ENCODE measurements around the gene CUX1. TPM values are rescaled to one million over a fixed set of nuclear protein-coding genes. Genes with fewer than 3 reads are reported as not detected.

The CUX1 gene
- total RNA-seq, 1 experiment from 2014 or later, result 64.3 TPM

DNA sequence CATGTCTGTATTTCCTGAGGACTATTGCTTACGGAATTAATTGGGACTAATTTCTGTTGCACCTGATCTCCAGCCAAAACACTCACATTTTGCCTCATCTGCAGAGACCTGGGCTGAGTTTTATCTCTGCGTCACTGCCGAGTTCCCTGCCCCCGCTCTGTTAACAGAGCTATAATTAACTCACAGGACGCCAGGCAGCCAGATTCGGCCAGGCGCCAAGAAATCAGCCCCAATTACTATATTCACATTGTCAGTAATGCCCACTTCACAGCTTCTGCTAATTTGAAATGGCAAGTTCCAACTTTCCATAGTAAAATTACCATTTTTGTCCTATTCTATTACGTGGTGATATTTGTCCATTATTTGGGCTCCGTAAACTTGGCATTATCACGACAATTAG is 130.5 kb downstream of the CUX1 start:
- CTCF ChIA-PET, result no interaction called here

More for the DNA sequence above, 130.5 kb downstream of the CUX1 start:
- Mint-ChIP-seq H3K9me3 (no peaks in the 10 kb centered on the region), H3K4me1 (peaks cover 68% of the 10 kb centered on the region), H3K27ac (peak overlapping the region; percentile 96), H3K27me3 (ENCODE audit: low read depth) (no peaks in the 10 kb centered on the region), H3K36me3 (0 out of 2 replicates have a peak, but pooled peaks cover 4% of the 10 kb centered on the region), H3K4me3 (no peak overlapping the region)
- no peak for DNase-seq (ENCODE audit: low spot score)
- TF ChIP-seq NR3C1 (CRISPR knock-in tag; conservative IDR thresholded peaks at IDR 0.05; ENCODE audit: low read depth) (no peak), FOXJ3 (CRISPR knock-in tag; IDR thresholded peaks at IDR 0.05; ENCODE audit: borderline replicate concordance) (no peak), ZBTB21 (CRISPR knock-in tag; IDR thresholded peaks at IDR 0.05; ENCODE audit: borderline replicate concordance) (no peak), KAT7 (CRISPR knock-in tag; IDR thresholded peaks at IDR 0.05; ENCODE audit: borderline replicate concordance) (no peak), TP53 (CRISPR knock-in tag; IDR thresholded peaks at IDR 0.05) (no peak), CREM (CRISPR knock-in tag; IDR thresholded peaks at IDR 0.05) (no peak), OVOL2 (CRISPR knock-in tag; IDR thresholded peaks at IDR 0.05; ENCODE audit: borderline replicate concordance) (no peak), ZNF423 (CRISPR knock-in tag; IDR thresholded peaks at IDR 0.05) (no peak), ZNF121 (CRISPR knock-in tag; IDR thresholded peaks at IDR 0.05) (no peak), ETV6 (CRISPR knock-in tag; IDR thresholded peaks at IDR 0.05) (no peak)
- TF ChIP-seq, protein P1, sequence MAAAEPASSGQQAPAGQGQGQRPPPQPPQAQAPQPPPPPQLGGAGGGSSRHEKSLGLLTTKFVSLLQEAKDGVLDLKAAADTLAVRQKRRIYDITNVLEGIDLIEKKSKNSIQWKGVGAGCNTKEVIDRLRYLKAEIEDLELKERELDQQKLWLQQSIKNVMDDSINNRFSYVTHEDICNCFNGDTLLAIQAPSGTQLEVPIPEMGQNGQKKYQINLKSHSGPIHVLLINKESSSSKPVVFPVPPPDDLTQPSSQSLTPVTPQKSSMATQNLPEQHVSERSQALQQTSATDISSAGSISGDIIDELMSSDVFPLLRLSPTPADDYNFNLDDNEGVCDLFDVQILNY (CRISPR knock-in tag; IDR thresholded peaks at IDR 0.05), result no peak
- TF ChIP-seq, protein P2, sequence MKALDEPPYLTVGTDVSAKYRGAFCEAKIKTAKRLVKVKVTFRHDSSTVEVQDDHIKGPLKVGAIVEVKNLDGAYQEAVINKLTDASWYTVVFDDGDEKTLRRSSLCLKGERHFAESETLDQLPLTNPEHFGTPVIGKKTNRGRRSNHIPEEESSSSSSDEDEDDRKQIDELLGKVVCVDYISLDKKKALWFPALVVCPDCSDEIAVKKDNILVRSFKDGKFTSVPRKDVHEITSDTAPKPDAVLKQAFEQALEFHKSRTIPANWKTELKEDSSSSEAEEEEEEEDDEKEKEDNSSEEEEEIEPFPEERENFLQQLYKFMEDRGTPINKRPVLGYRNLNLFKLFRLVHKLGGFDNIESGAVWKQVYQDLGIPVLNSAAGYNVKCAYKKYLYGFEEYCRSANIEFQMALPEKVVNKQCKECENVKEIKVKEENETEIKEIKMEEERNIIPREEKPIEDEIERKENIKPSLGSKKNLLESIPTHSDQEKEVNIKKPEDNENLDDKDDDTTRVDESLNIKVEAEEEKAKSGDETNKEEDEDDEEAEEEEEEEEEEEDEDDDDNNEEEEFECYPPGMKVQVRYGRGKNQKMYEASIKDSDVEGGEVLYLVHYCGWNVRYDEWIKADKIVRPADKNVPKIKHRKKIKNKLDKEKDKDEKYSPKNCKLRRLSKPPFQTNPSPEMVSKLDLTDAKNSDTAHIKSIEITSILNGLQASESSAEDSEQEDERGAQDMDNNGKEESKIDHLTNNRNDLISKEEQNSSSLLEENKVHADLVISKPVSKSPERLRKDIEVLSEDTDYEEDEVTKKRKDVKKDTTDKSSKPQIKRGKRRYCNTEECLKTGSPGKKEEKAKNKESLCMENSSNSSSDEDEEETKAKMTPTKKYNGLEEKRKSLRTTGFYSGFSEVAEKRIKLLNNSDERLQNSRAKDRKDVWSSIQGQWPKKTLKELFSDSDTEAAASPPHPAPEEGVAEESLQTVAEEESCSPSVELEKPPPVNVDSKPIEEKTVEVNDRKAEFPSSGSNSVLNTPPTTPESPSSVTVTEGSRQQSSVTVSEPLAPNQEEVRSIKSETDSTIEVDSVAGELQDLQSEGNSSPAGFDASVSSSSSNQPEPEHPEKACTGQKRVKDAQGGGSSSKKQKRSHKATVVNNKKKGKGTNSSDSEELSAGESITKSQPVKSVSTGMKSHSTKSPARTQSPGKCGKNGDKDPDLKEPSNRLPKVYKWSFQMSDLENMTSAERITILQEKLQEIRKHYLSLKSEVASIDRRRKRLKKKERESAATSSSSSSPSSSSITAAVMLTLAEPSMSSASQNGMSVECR (CRISPR knock-in tag; IDR thresholded peaks at IDR 0.05; ENCODE audit: borderline replicate concordance), result no peak
- TF ChIP-seq, protein P3, sequence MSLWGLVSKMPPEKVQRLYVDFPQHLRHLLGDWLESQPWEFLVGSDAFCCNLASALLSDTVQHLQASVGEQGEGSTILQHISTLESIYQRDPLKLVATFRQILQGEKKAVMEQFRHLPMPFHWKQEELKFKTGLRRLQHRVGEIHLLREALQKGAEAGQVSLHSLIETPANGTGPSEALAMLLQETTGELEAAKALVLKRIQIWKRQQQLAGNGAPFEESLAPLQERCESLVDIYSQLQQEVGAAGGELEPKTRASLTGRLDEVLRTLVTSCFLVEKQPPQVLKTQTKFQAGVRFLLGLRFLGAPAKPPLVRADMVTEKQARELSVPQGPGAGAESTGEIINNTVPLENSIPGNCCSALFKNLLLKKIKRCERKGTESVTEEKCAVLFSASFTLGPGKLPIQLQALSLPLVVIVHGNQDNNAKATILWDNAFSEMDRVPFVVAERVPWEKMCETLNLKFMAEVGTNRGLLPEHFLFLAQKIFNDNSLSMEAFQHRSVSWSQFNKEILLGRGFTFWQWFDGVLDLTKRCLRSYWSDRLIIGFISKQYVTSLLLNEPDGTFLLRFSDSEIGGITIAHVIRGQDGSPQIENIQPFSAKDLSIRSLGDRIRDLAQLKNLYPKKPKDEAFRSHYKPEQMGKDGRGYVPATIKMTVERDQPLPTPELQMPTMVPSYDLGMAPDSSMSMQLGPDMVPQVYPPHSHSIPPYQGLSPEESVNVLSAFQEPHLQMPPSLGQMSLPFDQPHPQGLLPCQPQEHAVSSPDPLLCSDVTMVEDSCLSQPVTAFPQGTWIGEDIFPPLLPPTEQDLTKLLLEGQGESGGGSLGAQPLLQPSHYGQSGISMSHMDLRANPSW (CRISPR knock-in tag; conservative IDR thresholded peaks at IDR 0.05; ENCODE audit: low read depth), result no peak
- TF ChIP-seq, protein P4, sequence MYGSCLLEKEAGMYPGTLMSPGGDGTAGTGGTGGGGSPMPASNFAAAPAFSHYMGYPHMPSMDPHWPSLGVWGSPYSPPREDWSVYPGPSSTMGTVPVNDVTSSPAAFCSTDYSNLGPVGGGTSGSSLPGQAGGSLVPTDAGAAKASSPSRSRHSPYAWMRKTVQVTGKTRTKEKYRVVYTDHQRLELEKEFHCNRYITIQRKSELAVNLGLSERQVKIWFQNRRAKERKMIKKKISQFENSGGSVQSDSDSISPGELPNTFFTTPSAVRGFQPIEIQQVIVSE (CRISPR knock-in tag; IDR thresholded peaks at IDR 0.05; ENCODE audit: borderline replicate concordance), result no peak
- TF ChIP-seq, protein P5, sequence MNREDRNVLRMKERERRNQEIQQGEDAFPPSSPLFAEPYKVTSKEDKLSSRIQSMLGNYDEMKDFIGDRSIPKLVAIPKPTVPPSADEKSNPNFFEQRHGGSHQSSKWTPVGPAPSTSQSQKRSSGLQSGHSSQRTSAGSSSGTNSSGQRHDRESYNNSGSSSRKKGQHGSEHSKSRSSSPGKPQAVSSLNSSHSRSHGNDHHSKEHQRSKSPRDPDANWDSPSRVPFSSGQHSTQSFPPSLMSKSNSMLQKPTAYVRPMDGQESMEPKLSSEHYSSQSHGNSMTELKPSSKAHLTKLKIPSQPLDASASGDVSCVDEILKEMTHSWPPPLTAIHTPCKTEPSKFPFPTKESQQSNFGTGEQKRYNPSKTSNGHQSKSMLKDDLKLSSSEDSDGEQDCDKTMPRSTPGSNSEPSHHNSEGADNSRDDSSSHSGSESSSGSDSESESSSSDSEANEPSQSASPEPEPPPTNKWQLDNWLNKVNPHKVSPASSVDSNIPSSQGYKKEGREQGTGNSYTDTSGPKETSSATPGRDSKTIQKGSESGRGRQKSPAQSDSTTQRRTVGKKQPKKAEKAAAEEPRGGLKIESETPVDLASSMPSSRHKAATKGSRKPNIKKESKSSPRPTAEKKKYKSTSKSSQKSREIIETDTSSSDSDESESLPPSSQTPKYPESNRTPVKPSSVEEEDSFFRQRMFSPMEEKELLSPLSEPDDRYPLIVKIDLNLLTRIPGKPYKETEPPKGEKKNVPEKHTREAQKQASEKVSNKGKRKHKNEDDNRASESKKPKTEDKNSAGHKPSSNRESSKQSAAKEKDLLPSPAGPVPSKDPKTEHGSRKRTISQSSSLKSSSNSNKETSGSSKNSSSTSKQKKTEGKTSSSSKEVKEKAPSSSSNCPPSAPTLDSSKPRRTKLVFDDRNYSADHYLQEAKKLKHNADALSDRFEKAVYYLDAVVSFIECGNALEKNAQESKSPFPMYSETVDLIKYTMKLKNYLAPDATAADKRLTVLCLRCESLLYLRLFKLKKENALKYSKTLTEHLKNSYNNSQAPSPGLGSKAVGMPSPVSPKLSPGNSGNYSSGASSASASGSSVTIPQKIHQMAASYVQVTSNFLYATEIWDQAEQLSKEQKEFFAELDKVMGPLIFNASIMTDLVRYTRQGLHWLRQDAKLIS (CRISPR knock-in tag; IDR thresholded peaks at IDR 0.05; ENCODE audit: borderline replicate concordance), result no peak
- TF ChIP-seq, protein P6, sequence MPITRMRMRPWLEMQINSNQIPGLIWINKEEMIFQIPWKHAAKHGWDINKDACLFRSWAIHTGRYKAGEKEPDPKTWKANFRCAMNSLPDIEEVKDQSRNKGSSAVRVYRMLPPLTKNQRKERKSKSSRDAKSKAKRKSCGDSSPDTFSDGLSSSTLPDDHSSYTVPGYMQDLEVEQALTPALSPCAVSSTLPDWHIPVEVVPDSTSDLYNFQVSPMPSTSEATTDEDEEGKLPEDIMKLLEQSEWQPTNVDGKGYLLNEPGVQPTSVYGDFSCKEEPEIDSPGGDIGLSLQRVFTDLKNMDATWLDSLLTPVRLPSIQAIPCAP (CRISPR knock-in tag; IDR thresholded peaks at IDR 0.05), result no peak
- TF ChIP-seq, protein P7, sequence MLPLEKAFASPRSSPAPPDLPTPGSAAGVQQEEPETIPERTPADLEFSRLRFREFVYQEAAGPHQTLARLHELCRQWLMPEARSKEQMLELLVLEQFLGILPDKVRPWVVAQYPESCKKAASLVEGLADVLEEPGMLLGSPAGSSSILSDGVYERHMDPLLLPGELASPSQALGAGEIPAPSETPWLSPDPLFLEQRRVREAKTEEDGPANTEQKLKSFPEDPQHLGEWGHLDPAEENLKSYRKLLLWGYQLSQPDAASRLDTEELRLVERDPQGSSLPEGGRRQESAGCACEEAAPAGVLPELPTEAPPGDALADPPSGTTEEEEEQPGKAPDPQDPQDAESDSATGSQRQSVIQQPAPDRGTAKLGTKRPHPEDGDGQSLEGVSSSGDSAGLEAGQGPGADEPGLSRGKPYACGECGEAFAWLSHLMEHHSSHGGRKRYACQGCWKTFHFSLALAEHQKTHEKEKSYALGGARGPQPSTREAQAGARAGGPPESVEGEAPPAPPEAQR (CRISPR knock-in tag; IDR thresholded peaks at IDR 0.05), result no peak
- POLR2A ChIA-PET, result no interaction called here
- peak; percentile 17; the same call in 1 of the 2 replicates for ATAC-seq
